Activated CD8-positive, alpha-beta memory T cell treated with anti-CD3 and anti-CD28 coated beads for 1 hour (primary cell): Measurements from ENCODE around the gene MRPS26.
"Not testable (repeated sequence)": the region's sequence is repeated elsewhere in the genome, so short reads cannot be mapped to it uniquely, and the experiment has no call there.

Source experiments
- DNase-seq, 2 donors: peaks; one replicate each; pipeline ENCODE4 v3.0.0-alpha.2; 2020; ENCODE audit warnings: low read depth in 1 of 2; ENCODE audit errors: extremely low read depth in 1 of 2

MRPS26 gene

DNA sequence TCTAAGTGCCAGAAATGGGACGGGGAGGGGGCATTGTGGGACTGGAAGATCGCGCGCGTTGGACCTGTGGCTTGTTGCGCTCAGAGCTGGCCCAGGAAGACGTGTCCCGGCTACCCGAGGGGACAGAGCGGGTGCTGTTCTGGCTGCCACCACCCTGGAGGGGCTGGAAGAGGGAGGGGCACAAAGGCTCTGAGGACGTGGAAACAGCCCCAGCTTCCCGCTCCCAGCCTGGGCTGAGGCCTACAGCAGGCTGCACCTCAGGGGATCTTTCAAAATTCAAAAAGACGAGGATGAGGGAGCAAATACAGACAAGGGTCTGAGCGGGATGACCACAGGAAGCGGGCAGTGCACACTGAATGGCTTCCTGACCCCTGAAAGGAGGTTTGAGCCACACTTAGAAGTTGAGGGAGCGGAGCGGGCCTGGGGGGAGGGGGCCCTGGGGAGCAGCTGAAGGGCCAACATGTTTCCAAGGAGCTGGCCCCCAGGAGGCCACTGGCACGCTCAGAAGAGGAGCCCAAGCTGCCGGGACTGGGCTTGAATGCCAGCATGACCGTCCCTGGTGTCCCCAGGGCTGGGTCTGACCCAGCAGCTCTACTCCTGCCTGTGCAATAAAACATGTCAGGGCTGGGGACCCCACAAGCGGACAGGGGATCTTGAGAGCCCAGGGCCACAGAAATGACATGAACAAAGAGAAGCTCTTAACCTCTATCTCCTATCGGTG is 26.8 kb downstream of the MRPS26 start:
- no peak for DNase-seq

DNA sequence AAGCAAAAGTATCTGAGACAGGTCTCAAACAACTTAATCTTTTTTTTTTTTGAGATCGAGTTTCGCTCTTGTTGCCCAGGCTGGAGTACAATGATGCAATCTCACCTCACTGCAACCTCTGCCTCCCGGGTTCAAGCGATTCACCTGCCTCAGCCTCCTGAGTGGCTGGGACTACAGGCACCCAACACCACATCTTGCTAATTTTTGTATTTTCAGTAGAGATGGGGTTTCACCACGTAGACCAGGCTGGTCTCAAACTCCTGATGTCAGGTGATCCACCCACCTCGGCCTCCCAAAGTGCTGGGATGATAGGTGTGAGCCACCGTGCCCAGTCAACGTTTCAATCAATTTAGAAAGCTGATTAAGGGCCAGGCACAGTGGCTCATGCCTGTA is 27.4 kb downstream of the MRPS26 start:
- DNase-seq = not testable (repeated sequence)

DNA sequence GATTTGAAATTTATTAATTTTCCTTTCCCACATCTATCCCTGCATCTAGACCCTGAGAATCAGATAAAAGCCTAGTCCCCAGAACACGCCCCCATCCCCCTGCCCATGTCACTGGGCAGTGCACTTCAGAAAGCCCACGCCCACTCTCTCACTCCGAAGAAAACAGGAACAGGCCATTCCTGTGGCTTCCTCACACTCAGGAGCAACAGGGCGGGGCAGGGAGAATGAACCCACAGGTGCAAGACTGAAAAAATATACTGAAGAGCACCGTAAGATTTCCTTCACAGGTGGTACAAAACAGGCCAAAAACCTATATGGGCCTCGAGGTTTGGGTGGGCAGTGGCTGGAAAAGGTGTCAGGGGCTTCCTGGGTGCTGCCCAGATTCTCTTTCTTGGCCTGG is 29.0 kb downstream of the MRPS26 start:
- no peak for DNase-seq

DNA sequence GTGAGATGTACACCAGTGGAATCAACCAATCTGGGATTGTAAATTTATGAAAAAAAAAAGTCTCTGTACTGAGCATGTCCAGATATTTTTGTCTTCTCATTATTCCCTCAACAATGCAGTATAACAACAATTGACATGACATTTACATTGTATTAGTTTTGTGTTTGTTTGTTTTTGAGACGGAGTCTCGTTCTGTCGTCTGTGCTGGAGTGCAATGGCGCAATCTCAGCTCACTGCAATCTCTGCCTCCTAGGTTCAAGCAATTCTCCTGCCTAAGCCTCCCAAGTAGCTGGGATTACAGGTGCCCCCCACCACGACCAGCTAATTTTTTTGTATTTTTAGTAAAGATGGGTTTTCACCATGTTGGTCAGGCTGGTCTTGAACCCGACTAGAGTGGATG is 29.5 kb downstream of the MRPS26 start:
- DNase-seq = not testable (repeated sequence)

DNA sequence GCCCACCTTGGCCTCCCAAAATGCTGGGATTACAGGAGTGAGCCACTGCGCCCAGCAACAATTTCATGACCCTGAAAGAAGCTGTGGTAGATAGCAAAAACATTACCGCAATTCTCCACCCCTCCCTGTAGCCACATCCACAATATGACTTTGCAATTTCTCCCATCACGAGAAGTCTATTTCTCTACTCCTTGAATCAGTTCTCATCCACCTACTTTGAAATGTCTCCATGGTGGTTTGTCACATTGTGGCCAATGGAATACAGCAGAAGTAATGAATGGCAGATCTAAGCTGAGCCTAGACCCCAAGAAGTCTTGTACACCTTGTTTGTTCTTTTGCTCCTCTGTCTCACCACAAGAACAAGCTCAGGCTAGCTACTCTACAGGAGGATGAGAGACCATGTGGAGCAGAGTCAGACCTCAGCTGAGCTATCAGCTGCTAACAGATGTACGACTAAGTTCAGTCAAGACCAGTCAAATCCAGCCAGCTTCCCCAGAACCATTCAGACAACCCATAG is 31.8 kb downstream of the MRPS26 start:
- no peak for DNase-seq

DNA sequence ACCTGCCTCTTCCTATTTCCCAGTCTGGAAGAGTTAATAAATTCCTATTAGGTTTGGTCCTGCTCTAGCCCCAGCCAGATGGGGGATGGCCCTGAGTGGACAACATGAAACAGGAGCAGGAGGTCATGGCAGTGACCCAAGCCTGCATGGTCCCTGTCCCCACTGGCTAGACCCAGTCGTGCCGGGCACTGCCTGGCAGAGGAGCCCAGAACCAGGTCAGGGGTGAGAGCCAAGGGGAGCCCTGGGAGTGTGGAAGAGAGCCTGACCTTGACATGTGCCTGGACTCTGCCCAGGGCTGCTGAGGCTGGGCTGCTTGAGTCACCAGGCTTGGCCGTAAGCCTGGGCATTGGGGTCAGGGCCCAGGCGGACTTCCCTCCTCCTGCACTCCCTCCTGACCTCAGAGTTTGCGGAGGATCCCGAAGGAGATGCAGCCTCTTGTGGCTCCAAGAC is 35.1 kb downstream of the MRPS26 start:
- DNase-seq = no peak

DNA sequence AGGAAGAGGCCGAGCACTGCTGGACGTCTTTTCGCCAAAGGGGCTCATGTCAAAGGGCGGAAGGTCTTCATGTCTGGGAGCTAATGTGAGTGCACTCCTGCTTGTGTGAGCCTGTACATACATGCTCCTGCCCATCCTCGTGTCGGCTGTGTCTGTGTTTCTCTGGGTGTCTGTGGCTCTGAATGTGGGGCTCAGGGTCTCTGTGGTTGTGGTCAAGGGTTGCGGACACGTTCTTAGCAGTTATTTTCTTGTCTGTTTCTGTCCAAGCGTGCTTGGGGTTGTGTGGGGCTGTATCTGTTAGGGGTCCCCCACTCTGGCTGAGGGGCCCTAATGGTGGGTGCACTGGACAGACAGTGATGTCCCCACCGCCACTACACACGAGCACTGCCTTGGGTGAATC is 35.8 kb downstream of the MRPS26 start:
- DNase-seq = no peak

DNA sequence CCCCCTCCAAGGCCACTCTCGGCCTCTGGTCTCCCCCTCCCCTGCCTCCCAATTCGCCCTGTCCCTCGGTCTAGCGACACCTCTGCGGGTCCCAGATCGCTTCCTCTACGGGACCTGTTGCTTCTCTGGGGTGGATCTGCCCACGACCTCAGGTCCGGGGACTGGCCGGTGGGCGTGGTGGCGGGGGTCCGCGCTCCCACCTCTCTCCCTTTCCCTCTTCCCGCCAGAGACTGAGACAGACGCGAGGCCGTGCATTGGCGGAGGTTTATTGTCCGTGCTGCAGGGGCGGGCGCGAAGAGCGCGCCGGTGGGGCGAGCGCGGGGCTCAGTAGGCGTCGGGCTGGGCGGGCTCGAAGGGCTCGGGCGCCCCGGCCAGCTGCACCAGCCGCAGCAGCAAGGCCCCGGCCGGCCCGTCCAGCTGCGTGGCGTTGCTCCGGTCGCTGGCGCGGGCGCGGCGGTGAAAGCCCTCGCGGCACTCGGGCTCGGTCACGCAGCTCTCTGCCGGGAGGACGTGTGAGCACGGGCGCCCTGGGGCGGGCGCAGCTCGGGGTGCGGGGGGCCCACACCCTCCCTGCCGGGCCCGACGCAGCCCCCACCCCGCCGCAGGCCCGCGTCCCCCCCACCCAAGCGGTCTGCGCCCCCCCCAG is 36.6 kb downstream of the MRPS26 start:
- DNase-seq = no peak

DNA sequence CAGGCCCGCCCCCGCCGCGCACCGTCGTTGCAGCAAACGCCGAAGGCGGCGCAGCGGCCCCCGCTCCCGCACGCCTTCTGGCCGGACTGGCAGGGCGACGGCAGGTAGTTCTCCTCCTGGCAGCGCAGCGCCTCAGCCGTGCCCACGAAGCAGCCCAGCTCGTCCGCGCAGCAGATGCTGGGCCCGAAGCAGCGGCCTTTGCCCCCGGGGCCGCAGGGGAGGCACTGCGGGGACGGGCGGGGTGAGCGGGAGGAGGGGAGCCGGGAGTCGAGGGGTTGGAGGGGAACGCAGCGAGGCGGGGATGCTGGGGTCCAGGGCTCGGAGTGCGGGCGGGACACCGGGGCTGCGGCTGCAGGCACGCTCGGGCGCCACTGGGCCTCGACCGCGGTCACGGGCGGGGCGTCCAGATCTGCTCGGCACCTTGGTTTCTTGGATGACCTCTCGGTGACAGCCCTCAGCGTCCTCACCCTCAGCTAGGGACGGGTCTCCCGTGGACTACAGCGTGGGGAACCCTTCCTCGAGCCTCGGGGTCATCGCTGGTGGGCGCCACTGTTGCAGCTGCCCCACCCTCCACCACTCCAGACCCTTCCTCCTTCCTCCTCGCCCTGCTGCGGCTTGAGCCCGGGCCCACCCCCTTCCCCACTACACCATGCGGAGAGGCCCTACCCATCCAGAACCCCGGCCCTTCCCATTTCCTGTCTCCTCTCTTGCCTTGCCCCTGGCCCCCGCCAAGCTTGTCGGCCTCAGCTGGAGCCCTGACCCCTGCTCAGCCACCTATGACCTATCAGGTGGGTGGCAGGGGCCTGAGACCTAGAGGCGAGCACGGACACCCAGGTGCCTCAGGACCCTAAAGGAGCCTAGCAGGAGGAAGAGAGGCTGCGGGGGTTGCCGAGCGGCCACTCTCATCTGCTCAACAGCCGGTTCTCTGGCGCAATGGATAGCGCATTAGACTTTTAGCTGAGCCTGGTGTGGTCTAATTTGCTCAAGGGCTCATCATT is 37.4 kb downstream of the MRPS26 start:
- no peak for DNase-seq

DNA sequence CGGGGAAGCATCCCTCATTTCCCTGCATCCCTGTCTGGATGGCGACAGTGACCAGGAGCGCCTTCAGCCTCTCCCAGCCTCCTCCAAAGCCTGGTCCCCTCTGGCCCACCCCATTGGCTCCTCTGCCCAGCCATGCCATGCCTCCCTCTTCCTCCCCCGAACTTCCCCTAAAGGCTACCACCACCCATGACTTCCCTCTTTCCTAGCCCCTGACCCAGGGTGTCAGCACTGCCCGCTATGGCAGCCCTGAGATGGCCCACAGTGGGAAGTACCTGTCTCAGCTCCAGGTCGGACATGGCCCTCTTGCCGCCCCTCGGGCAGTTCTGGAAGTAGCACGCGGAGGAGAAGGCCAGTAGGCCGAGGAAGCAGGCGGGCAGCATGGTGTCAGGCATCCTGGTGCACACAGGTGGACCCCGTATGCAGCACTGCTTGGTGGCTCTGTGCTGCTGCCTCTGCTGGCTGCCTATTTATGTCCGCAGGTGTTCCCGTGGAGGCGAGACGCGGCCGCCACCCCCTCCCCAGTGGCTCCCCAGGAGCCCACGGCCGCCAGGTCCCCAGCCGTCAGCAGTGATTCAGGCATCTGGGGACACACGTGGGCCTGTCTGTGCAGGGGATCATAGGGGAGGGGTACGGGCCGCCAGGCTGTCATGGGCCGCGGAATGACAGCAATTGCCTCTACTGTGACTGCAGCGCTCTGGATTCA is 38.6 kb downstream of the MRPS26 start, which contains the start of gene AVP:
Gene AVP, minus strand, starts transcription at position 442 of the 703 bp plus-strand sequence. Its CDS starts 50 bp downstream, at position 392.
- no peak for DNase-seq

DNA sequence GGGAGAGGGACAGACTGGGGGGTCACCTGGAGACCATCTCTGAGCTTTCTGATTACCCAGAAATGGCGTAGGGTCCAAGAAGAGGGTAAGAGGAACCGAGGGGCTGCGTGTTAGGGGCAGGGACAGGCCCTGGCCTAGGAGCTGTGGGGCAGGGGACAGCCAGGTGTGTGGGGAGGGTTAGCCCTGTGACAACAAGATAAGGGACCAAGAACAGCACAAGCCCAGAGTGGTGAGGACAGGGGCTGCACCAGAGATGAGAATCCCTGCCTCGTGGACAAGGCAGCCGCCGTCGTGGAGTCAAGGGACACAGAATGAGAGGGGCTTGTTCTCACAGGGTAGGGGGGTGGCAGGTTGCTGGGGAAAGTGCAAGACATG is 39.1 kb downstream of the MRPS26 start:
- DNase-seq = no peak

DNA sequence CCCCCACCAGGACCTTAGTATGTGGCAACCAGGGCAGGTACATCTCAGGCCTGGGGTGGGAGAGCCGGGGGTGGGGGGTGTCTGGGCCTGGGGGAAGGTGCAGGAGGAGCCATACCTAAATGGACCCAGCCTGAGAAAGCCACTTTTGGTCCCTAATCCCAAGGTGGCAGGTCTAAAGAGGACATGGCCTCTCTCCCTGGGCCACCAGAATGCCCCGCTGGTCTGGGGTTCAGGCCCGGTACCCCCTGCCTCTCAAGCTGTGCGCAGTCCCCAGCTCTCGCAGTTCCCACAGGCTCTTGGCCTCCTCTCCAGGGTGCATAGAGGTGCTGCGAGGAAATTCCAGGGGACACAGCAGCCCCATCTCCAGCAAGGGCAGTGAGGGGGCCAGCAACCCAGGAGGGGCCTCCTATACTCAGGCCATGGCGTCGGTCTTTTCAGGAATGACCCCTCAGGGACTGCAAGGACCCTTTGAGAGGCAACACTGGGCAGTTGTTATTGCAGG is 39.8 kb downstream of the MRPS26 start:
- no peak for DNase-seq

DNA sequence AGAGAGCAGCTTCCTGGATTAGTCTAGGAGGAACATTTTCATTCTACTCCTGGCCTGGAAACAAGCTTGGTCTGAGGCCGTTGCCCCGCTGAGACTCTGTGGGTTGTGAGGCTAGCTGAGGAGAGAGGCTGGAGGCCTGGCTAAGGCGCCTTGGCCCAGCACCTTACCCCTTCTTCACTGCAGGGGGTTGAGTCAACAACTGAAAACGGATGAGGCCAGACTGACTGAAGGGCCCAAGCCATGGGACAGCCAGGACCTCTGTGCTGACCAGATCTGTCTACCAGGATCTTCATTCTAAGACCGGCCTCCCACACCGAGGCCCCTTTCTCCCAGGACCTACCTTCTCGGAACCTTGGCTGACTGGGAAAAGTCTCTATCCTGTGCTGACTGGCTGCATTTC is 42.2 kb downstream of the MRPS26 start:
- no peak for DNase-seq

DNA sequence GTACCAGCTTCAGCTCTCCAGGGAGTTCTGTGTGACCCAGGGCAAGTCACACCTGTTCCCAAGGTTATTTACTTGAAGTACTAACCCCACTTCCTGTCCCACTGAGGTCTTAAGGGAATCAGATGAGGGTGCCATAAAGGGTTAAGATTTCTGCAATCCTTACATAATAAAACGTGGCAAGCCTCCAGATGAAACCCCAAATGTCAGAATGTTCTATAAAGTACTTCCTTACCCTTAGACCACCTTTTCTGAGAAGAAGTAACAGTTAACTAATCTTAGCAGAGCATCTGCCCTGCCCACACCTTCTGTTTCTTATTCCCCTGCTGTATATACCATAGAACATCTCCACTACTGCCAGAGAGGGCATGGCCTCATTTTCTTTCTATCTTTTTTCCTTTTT is 44.7 kb downstream of the MRPS26 start:
- DNase-seq = no peak

DNA sequence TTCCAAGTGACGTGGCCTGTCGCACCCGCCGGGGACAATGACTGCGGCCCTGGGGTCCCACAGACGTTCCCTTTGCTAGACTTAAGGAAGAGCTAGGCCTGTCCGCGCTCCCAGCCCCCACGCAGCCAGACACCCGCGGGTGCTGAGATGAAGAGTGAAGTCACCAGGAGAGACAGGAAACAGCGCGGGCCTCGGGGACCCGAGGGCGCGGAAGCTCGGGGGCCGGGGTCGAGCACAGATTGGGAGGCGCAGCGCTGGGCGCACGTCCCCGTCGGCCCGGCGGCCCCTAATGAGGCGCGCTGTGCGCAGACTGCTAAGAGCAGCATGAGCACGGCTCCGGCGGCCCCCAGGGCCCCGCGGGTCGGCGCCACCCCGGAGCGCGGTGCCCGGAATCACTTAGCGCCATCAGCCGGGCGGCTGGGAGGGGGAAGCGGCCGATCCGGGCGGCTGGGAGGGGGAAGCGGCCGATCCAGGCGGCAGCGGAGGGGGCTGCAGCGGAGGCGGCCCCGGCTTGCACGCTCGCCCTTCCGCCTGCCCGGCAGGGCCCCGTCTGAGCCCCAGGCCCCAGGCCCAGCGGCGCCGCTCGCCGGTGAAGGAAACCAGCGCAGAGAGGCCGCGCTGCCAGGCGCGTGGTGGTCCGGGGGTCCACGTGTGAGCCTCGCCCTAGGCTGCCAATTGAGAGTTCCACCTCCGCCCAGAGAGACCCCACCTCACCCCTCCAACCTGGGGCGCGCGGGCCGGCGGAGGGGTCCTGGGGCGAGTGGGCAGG is 46.9 kb downstream of the MRPS26 start:
- DNase-seq = no peak

DNA sequence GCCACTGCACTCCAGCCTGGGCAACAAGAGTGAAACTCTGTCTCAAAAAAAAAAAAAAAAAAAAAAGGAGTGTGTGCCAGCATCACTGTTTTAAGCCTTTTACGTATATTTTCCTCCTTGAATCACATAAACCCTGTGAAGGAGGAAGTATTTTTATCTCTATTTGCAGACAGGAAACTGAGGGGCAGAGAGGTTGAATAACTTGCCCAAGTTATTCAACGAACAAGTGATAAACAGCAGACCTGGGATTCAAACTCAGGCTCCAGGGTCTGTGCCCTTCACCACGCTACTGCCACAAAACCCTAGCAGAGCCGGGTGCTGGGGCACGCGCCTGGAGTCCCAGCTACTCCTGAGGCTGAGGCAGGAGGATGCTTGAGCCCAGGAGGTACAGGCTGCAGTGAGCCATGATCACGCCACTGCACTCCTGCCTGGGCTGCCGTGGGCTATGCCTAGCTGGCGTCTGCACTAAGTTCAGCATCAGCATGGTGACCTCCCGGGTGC is 48.1 kb downstream of the MRPS26 start:
- DNase-seq = no peak

DNA sequence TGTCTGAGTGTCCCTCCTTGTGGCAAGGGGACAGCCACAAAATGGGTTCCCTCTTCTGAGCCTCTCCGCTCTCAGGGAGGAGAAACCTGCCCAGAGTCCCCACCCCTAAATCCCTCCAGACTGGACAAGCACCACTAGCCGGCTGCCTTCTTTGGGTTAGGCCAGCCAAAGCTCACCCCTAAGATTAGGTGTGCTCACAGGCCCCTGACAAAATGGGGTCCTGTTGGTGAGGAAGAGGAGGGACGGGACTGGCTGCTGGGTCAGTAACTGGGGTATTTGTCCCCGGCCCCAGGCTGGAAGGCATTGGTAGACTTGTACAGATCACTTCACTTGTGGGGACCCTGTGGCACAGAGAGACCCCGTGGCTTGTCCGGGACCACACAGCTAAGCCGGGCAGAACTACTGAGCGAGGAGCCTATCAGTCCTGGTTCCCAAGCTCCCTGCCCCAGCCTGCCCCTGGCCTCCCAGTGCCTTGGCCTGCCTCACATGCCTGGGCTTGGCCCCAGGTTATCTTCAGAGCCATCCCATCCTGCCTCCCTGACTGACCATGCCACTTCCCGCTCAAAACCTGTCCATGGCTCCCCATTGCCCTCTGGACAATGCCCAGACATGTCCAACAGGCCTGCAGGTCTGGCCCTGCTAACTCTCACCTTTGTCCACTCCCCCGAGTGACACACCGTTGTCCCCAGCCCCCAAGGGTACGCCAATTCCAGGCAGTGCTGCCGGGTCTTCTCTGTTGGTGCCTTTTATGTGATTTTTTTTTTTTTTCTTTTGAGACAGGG is 49.2 kb downstream of the MRPS26 start:
- no peak for DNase-seq
